ENCODE measurements around the gene AFTPH.

The AFTPH gene

GRCh38 chr2:64607381-64608304 lies 83.5 kb downstream of the AFTPH start:
- H3K9ac ChIP-seq (ENCODE audit: low read length), result no peak overlapping the region
- H2AK5ac ChIP-seq (ENCODE audit: low read length), result no peak overlapping the region
- no peak for DNase-seq
- no peak overlapping the region for H4K8ac ChIP-seq (ENCODE audit: low read depth, low read length)
- no peak overlapping the region for H2BK5ac ChIP-seq (ENCODE audit: low read length)
- H3K4me1 ChIP-seq (ENCODE audit: control insufficient read depth, low read depth, low read length), result no peaks in the 10 kb centered on the region
- H4K5ac ChIP-seq (ENCODE audit: low read length), result no peak overlapping the region
- H3K56ac ChIP-seq (ENCODE audit: low read length), result no peak overlapping the region
- no peak overlapping the region for H2BK120ac ChIP-seq (ENCODE audit: low read depth, low read length)
- no peak overlapping the region for H3K23ac ChIP-seq (ENCODE audit: low read length)
- no peaks in the 10 kb centered on the region for H3K79me2 ChIP-seq (ENCODE audit: control insufficient read depth, insufficient read depth, low read length)
- H3K36me3 ChIP-seq (ENCODE audit: control insufficient read depth, insufficient read depth, low read length), result no peaks in the 10 kb centered on the region
- no peak overlapping the region for H2BK15ac ChIP-seq (replicated peaks; ENCODE audit: low read depth)
- no CpG with 5 or more reads among the region's 18 CpGs for WGBS (ENCODE audit: extremely low coverage, insufficient coverage, low lambda C conversion rate)
- no peak overlapping the region for H3K4me3 ChIP-seq (ENCODE audit: low read length)
- H3K18ac ChIP-seq (ENCODE audit: low read length), result no peak overlapping the region
- H3K4ac ChIP-seq (ENCODE audit: low read depth, low read length), result no peak overlapping the region
- H3K79me1 ChIP-seq (ENCODE audit: low read length), result no peaks in the 10 kb centered on the region
- H3K4me2 ChIP-seq (ENCODE audit: low read length), result no peak overlapping the region
- H3K27me3 ChIP-seq (ENCODE audit: insufficient read depth, low read length, poor library complexity), result no peaks in the 10 kb centered on the region
- no peak overlapping the region for H3K27ac ChIP-seq (ENCODE audit: low read depth, low read length)

DNA sequence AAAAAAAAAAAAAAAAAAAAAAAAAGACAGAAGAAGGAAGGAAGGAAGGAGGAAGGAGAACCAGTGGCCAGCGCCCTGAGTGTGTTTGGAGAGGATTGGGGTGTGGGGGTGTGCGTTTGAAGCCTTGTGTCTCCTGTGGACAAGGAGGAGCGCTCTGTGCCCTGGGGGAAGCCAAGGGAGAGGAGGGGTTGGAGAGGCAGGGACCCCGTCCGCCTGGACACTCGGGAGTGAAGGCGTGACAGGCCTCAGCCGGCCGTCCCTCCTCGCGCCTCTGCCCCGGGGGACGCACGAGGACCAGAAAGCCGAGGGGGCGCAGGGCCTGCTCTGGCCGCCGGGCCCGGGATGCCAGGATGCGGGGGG lies 84.7 kb downstream of the AFTPH start:
- Histone ChIP-seq H3K36me3 (ENCODE audit: control insufficient read depth, insufficient read depth, low read length) (no peaks in the 10 kb centered on the region), H3K27ac (ENCODE audit: low read depth, low read length) (no peak overlapping the region), H2BK120ac (ENCODE audit: low read depth, low read length) (no peak overlapping the region), H2AK5ac (ENCODE audit: low read length) (no peak overlapping the region), H3K79me2 (ENCODE audit: control insufficient read depth, insufficient read depth, low read length) (no peaks in the 10 kb centered on the region), H2BK5ac (ENCODE audit: low read length) (no peak overlapping the region), H4K8ac (ENCODE audit: low read depth, low read length) (no peak overlapping the region), H3K4me1 (ENCODE audit: control insufficient read depth, low read depth, low read length) (no peaks in the 10 kb centered on the region), H3K56ac (ENCODE audit: low read length) (peak overlapping the region; percentile 88), H2BK15ac (replicated peaks; ENCODE audit: low read depth) (no peak overlapping the region), H3K23ac (ENCODE audit: low read length) (peak overlapping the region; percentile 34), H3K27me3 (ENCODE audit: insufficient read depth, low read length, poor library complexity) (no peaks in the 10 kb centered on the region), H3K4me3 (ENCODE audit: low read length) (no peak overlapping the region), H3K18ac (ENCODE audit: low read length) (peak overlapping the region; percentile 10), H3K4ac (ENCODE audit: low read depth, low read length) (peak overlapping the region; percentile 4), H3K79me1 (ENCODE audit: low read length) (no peaks in the 10 kb centered on the region), H3K4me2 (ENCODE audit: low read length) (peak overlapping the region; percentile 58), H4K5ac (ENCODE audit: low read length) (no peak overlapping the region), H3K9ac (ENCODE audit: low read length) (peak overlapping the region; percentile 67)
- no peak for DNase-seq
- WGBS (ENCODE audit: extremely low coverage, insufficient coverage, low lambda C conversion rate), result no CpG with 5 or more reads among the region's 20 CpGs

DNA sequence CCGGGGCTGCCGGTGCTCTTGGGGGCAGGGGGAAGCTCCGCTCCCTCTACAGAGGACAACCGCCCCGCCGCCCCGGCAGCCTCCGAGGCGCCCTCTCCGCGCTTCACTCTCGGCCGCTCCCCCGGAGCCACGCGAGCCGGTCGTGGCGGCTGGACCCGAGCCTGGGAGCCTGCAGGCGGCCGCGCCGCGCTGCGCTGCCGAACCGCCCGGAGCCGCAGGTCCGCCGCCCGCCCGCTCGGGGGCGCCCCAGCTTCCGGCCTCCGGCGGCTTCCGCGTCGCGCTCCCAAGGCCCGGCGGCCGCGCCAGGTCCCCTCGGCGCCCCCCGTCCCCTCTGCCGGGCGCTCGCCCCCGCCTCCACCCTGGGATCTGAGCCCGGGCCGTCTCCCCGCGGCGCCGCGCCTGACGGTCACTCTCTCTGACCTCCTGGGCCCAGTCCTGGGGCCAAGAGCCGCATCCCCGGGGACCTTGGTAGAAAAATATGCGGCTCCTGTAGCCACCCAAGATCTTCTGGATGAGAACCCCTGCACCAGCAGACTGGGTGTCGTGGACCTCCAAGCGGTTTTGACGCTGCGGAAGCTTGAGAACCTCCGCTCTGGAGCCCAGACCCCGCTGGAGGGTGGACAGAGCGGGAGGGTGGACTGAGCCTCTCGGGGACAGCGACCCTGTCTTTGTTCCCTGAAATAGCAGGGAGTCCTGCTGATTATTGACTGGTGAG lies 85.3 kb downstream of the AFTPH start:
- Histone ChIP-seq H3K56ac (ENCODE audit: low read length) (peak overlapping the region; percentile 88), H3K4me3 (ENCODE audit: low read length) (peak overlapping the region; percentile 48), H3K4me2 (ENCODE audit: low read length) (peak overlapping the region; percentile 86), H2BK120ac (ENCODE audit: low read depth, low read length) (no peak overlapping the region), H4K5ac (ENCODE audit: low read length) (peak overlapping the region; percentile 56), H3K79me2 (ENCODE audit: control insufficient read depth, insufficient read depth, low read length) (no peaks in the 10 kb centered on the region), H4K8ac (ENCODE audit: low read depth, low read length) (peak overlapping the region; percentile 96), H3K27me3 (ENCODE audit: insufficient read depth, low read length, poor library complexity) (no peaks in the 10 kb centered on the region), H3K36me3 (ENCODE audit: control insufficient read depth, insufficient read depth, low read length) (no peaks in the 10 kb centered on the region), H2AK5ac (ENCODE audit: low read length) (no peak overlapping the region), H3K4me1 (ENCODE audit: control insufficient read depth, low read depth, low read length) (no peaks in the 10 kb centered on the region), H3K9ac (ENCODE audit: low read length) (peak overlapping the region; percentile 83), H2BK15ac (replicated peaks; ENCODE audit: low read depth) (no peak overlapping the region), H3K23ac (ENCODE audit: low read length) (no peak overlapping the region), H3K79me1 (ENCODE audit: low read length) (no peaks in the 10 kb centered on the region), H3K4ac (ENCODE audit: low read depth, low read length) (peak overlapping the region; percentile 49), H3K18ac (ENCODE audit: low read length) (peak overlapping the region; percentile 92), H3K27ac (ENCODE audit: low read depth, low read length) (no peak overlapping the region), H2BK5ac (ENCODE audit: low read length) (no peak overlapping the region)
- WGBS (ENCODE audit: extremely low coverage, insufficient coverage, low lambda C conversion rate), result no CpG with 5 or more reads among the region's 74 CpGs
- peak; percentile 67 for DNase-seq

DNA sequence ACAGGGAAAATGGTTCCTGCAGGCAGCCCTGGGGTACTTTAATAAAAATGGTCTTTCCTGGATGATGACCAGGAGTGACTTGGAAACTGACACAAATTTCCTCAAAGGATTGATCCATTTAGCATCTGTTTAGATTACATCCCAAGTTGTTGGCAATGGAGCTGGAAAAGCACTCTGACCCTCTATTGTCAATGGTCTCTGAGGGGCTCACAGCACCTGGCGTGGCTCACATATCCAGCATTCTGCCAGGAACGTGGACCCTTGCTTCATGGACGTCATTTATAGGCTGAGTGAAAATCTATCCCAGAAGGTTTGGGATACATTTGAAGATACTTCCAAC lies 85.8 kb downstream of the AFTPH start:
- Histone ChIP-seq H3K27ac (ENCODE audit: low read depth, low read length) (no peak overlapping the region), H3K4me2 (ENCODE audit: low read length) (no peak overlapping the region), H3K36me3 (ENCODE audit: control insufficient read depth, insufficient read depth, low read length) (no peaks in the 10 kb centered on the region), H3K4me3 (ENCODE audit: low read length) (no peak overlapping the region), H2AK5ac (ENCODE audit: low read length) (no peak overlapping the region), H3K4ac (ENCODE audit: low read depth, low read length) (no peak overlapping the region), H3K56ac (ENCODE audit: low read length) (peak overlapping the region; percentile 86), H3K79me2 (ENCODE audit: control insufficient read depth, insufficient read depth, low read length) (no peaks in the 10 kb centered on the region), H3K27me3 (ENCODE audit: insufficient read depth, low read length, poor library complexity) (no peaks in the 10 kb centered on the region), H4K5ac (ENCODE audit: low read length) (peak overlapping the region; percentile 56), H4K8ac (ENCODE audit: low read depth, low read length) (no peak overlapping the region), H3K18ac (ENCODE audit: low read length) (peak overlapping the region; percentile 92), H2BK15ac (replicated peaks; ENCODE audit: low read depth) (no peak overlapping the region), H3K79me1 (ENCODE audit: low read length) (no peaks in the 10 kb centered on the region), H3K4me1 (ENCODE audit: control insufficient read depth, low read depth, low read length) (no peaks in the 10 kb centered on the region), H3K9ac (ENCODE audit: low read length) (peak overlapping the region; percentile 83), H2BK120ac (ENCODE audit: low read depth, low read length) (no peak overlapping the region), H3K23ac (ENCODE audit: low read length) (no peak overlapping the region), H2BK5ac (ENCODE audit: low read length) (no peak overlapping the region)
- WGBS (ENCODE audit: extremely low coverage, insufficient coverage, low lambda C conversion rate), result no CpG with 5 or more reads among the region's 3 CpGs
- no peak for DNase-seq

DNA sequence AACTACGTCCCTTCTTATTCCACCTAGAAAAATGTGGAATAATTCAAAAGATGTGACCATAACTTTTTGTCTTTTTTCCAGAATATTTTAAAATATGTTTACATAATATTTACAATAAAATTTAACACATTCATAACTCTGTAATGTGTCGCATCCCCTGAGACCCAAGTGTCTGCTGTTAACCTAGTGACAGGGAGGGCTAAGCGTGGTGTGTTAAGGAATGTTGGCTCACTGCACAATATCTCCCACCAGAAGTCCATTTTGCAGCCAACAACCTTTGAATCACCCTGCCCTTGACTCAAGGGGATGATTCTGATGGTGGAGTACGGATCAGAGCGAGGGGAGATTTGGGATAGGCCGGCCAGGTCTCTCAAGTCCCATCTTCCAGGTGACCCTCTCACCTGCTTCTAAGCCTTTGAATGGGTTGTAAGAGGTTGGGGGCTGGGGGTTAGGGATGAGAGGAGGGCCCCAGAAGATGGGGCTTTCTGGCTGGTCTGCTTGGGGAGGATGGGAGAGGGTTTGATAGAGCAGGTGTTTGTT lies 86.3 kb downstream of the AFTPH start:
- no peak overlapping the region for H2BK15ac ChIP-seq (replicated peaks; ENCODE audit: low read depth)
- no peak overlapping the region for H2BK120ac ChIP-seq (ENCODE audit: low read depth, low read length)
- no peaks in the 10 kb centered on the region for H3K36me3 ChIP-seq (ENCODE audit: control insufficient read depth, insufficient read depth, low read length)
- H3K18ac ChIP-seq (ENCODE audit: low read length), result no peak overlapping the region
- H3K79me2 ChIP-seq (ENCODE audit: control insufficient read depth, insufficient read depth, low read length), result no peaks in the 10 kb centered on the region
- no peaks in the 10 kb centered on the region for H3K4me1 ChIP-seq (ENCODE audit: control insufficient read depth, low read depth, low read length)
- H3K4me3 ChIP-seq (ENCODE audit: low read length), result no peak overlapping the region
- no peak overlapping the region for H3K23ac ChIP-seq (ENCODE audit: low read length)
- no peak overlapping the region for H3K27ac ChIP-seq (ENCODE audit: low read depth, low read length)
- no peak overlapping the region for H2BK5ac ChIP-seq (ENCODE audit: low read length)
- DNase-seq, result no peak
- H3K79me1 ChIP-seq (ENCODE audit: low read length), result no peaks in the 10 kb centered on the region
- H3K56ac ChIP-seq (ENCODE audit: low read length), result no peak overlapping the region
- no peak overlapping the region for H4K5ac ChIP-seq (ENCODE audit: low read length)
- no peak overlapping the region for H3K4me2 ChIP-seq (ENCODE audit: low read length)
- H4K8ac ChIP-seq (ENCODE audit: low read depth, low read length), result no peak overlapping the region
- no peak overlapping the region for H3K9ac ChIP-seq (ENCODE audit: low read length)
- H3K27me3 ChIP-seq (ENCODE audit: insufficient read depth, low read length, poor library complexity), result no peaks in the 10 kb centered on the region
- H2AK5ac ChIP-seq (ENCODE audit: low read length), result no peak overlapping the region
- no peak overlapping the region for H3K4ac ChIP-seq (ENCODE audit: low read depth, low read length)
- WGBS (ENCODE audit: extremely low coverage, insufficient coverage, low lambda C conversion rate), result no CpG with 5 or more reads among the region's 6 CpGs

Measured in mesendoderm (in vitro differentiated cells).